Endodermal cell (in vitro differentiated cells): ENCODE measurements around the gene PFDN6. TPM values are rescaled to one million over a fixed set of nuclear protein-coding genes. Genes with fewer than 3 reads are reported as not detected.

ENCODE experiments used
- DNase-seq: peaks from one replicate; pipeline ENCODE4 v3.0.0-alpha.2; 2017
- H3K27ac ChIP-seq: 2 replicates; pipeline ENCODE4 v1.5.1; 2013; ENCODE audit warnings: mild to moderate bottlenecking, low read depth, low read length, moderate library complexity
- H3K27me3 ChIP-seq: 2 replicates; pipeline ENCODE4 v1.6.1; 2013; ENCODE audit warnings: mild to moderate bottlenecking, low read length, moderate library complexity; ENCODE audit not compliant: insufficient read depth, control insufficient read depth, poor library complexity, severe bottlenecking
- H3K36me3 ChIP-seq: 2 replicates; pipeline ENCODE4 v1.7.0; 2013; ENCODE audit warnings: mild to moderate bottlenecking, low read length, moderate library complexity; ENCODE audit not compliant: control insufficient read depth, insufficient read depth
- H3K4me1 ChIP-seq: one replicate; pipeline ENCODE4 v1.7.0; 2013; ENCODE audit warnings: low read length; ENCODE audit not compliant: control insufficient read depth, insufficient read depth
- H3K4me3 ChIP-seq: 2 replicates; pipeline ENCODE4 v1.5.1; 2013; ENCODE audit warnings: mild to moderate bottlenecking, low read length, moderate library complexity
- H3K9ac ChIP-seq: 2 replicates; pipeline ENCODE4 v1.6.1; 2013; ENCODE audit warnings: mild to moderate bottlenecking, low read length, moderate library complexity; ENCODE audit not compliant: poor library complexity, severe bottlenecking; ENCODE audit errors: extremely low read depth
- H3K9me3 ChIP-seq: 2 replicates; pipeline ENCODE4 v1.6.1; 2013; ENCODE audit warnings: mild to moderate bottlenecking, low read length, moderate library complexity; ENCODE audit not compliant: control insufficient read depth
- H3K27ac Mint-ChIP-seq: 2 replicates; pipeline ENCODE4 v1.8.0; 2020; ENCODE audit warnings: mixed read lengths
- H3K27me3 Mint-ChIP-seq: 2 replicates; pipeline ENCODE4 v1.8.0; 2021; ENCODE audit warnings: mild to moderate bottlenecking, mixed read lengths; ENCODE audit not compliant: insufficient read depth
- H3K36me3 Mint-ChIP-seq: 2 replicates; pipeline ENCODE4 v1.8.0; 2020; ENCODE audit warnings: low read depth, mixed read lengths
- H3K4me1 Mint-ChIP-seq: 2 replicates; pipeline ENCODE4 v1.8.0; 2020; ENCODE audit warnings: mixed read lengths
- H3K4me3 Mint-ChIP-seq: 2 replicates; pipeline ENCODE4 v1.8.0; 2020; ENCODE audit warnings: mild to moderate bottlenecking, moderate library complexity, mixed read lengths
- H3K9me3 Mint-ChIP-seq: 2 replicates; pipeline ENCODE4 v1.8.0; 2020; ENCODE audit warnings: mild to moderate bottlenecking, mixed read lengths
- CTCF ChIP-seq: fragments of 200-600 bp; sonication (generic); conservative IDR thresholded peaks from 2 replicates; pipeline ENCODE4 v1.5.0; 2021; ENCODE audit warnings: antibody characterized with exemption, mild to moderate bottlenecking
- WGBS, 2 experiments: methylation state at CpG; one replicate each; pipeline versions ENCODE4 v1.1.5 to v1.1.7; 2013; ENCODE audit warnings: missing lambda C conversion rate in 2 of 2, mixed read lengths in 1 of 2; ENCODE audit not compliant: insufficient coverage in 1 of 2, insufficient read length in 1 of 2; 5-methylcytosine and 5-hydroxymethylcytosine counted together
- total RNA-seq, 2 donors: library from RNA; stranded (reverse); fragmentation: NEBNext Ultra II Directional in 1 of 2; extraction: Animal tissue kit (Norgen Biotek cat#: 25700) in 1 of 2; gene quantifications; 2 replicates in 1 of 2; 3 replicates in 1 of 2; pipeline ENCODE4 v1.2.1, GENCODE V29; 2021

The PFDN6 gene
- total RNA-seq, 2 donors from 2014 or later, result 69.9 to 86.4 TPM

- Histone ChIP-seq H3K27ac (no peak overlapping the region), H3K9me3 (no peaks in the 10 kb centered on the region), H3K27me3 (no peaks in the 10 kb centered on the region), H3K36me3 (peaks cover 32% of the 10 kb centered on the region), H3K9ac (no peak overlapping the region), H3K4me1 (no peaks in the 10 kb centered on the region), H3K4me3 (no peak overlapping the region)
- Mint-ChIP-seq H3K4me1 (peaks cover 5% of the 10 kb centered on the region), H3K4me3 (peak overlapping the region; percentile 100), H3K27me3 (no peaks in the 10 kb centered on the region), H3K9me3 (no peaks in the 10 kb centered on the region), H3K27ac (no peak overlapping the region), H3K36me3 (peaks cover 32% of the 10 kb centered on the region)
- no peak for TF ChIP-seq CTCF
- 95% methylated on average over 15 of the region's 15 CpGs for WGBS, 2 experiments
- DNase-seq, result no peak
Observed at GRCh38 chr6:33295621-33296369, 6.4 kb downstream of the PFDN6 start.

GRCh38 chr6:33296797-33297405 is 7.5 kb downstream of the PFDN6 start:
- H3K36me3 Mint-ChIP-seq, result peaks cover 23% of the 10 kb centered on the region
- peak overlapping the region; percentile 95 for H3K27ac Mint-ChIP-seq
- Histone ChIP-seq H3K9ac (peak overlapping the region; percentile 95), H3K27ac (no peak overlapping the region), H3K4me3 (peak overlapping the region; percentile 99), H3K36me3 (peaks cover 20% of the 10 kb centered on the region), H3K4me1 (no peaks in the 10 kb centered on the region), H3K27me3 (no peaks in the 10 kb centered on the region), H3K9me3 (no peaks in the 10 kb centered on the region)
- no peak for TF ChIP-seq CTCF
- peak overlapping the region; percentile 100 for H3K4me3 Mint-ChIP-seq
- H3K9me3 Mint-ChIP-seq, result no peaks in the 10 kb centered on the region
- 80 to 91% methylated on average over 4 to 12 of the region's 12 CpGs for WGBS, 2 experiments
- H3K4me1 Mint-ChIP-seq, result peaks cover 5% of the 10 kb centered on the region
- H3K27me3 Mint-ChIP-seq, result no peaks in the 10 kb centered on the region
- DNase-seq, result peak; percentile 44

DNA sequence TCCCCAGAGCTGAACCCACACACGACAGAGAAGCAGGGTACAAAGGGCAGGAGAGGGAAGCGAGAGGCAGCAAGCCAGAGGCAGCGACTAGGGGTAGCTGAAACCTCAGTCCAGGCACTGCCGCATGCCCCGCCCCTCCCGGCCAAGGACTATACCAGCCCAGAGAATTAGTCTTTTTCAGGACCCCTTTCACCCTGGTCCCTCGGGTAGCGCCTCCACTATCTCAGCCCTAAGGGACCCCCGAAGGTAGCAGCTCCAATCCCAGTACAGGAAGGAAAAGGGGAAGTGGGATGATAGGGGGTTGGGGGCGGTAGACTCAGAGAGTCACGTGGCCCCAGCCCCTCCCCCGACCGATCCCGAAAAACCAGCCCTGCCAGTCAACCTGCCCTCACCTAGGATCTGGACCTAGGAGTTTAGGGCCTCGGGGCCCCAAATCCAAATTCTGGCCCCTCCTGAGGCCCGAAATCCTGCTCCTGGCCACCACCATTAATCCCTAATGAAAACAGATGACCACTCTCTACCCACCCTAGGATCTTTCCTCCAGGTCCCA is 8.1 kb downstream of the PFDN6 start:
- H3K4me3 Mint-ChIP-seq, result peak overlapping the region; percentile 100
- H3K36me3 ChIP-seq, result peaks cover 15% of the 10 kb centered on the region
- H3K4me1 Mint-ChIP-seq, result peaks cover 5% of the 10 kb centered on the region
- no peaks in the 10 kb centered on the region for H3K9me3 ChIP-seq
- 0 to 7% methylated on average over 1 to 15 of the region's 16 CpGs for whole genome bisulfite sequencing, 2 experiments
- H3K27me3 ChIP-seq, result no peaks in the 10 kb centered on the region
- DNase-seq, result peak; percentile 92
- no peaks in the 10 kb centered on the region for H3K4me1 ChIP-seq
- H3K9me3 Mint-ChIP-seq, result no peaks in the 10 kb centered on the region
- peak overlapping the region; percentile 95 for H3K9ac ChIP-seq
- H3K27ac Mint-ChIP-seq, result peak overlapping the region; percentile 95
- peak overlapping the region; percentile 99 for H3K4me3 ChIP-seq
- H3K27me3 Mint-ChIP-seq, result no peaks in the 10 kb centered on the region
- H3K27ac ChIP-seq, result no peak overlapping the region
- TF ChIP-seq CTCF, result no peak
- H3K36me3 Mint-ChIP-seq, result peaks cover 18% of the 10 kb centered on the region
